Esophagus squamous epithelium (tissue), 4 donors: ENCODE results near the gene CGB3.

ENCODE experiments used
- CTCF ChIP-seq, 6 experiments: fragments of 450-650 bp in 4 of 6; fragments of 200-600 bp in 2 of 6; sonication (generic) in 2 of 6; IDR thresholded peaks; one replicate each; pipeline ENCODE4 v1.5.1; 2016 to 2019; ENCODE audit warnings: antibody characterized with exemption in 6 of 6, mild to moderate bottlenecking in 4 of 6, moderate library complexity in 4 of 6
- POLR2A ChIP-seq, 4 donors: fragments of 450-650 bp; IDR thresholded peaks; one replicate each; pipeline ENCODE4 v1.6.1; 2017; ENCODE audit warnings: antibody characterized with exemption in 4 of 4, mild to moderate bottlenecking in 4 of 4, moderate library complexity in 3 of 4

GRCh38 chr19:48975947-48976847, 47.9 kb downstream of the CGB3 start:
- TF ChIP-seq CTCF (IDR thresholded peaks at IDR 0.05): peak in 2 of 6 experiments; percentile 24 to 34
- no peak for TF ChIP-seq POLR2A (IDR thresholded peaks at IDR 0.05)
